NB4 (cell line): ENCODE data around the gene HAGHL.
A peak's percentile ranks its signal among the peaks of the same experiment; 100 is the strongest.

Source experiments
- DNase-seq: peaks from one replicate; pipeline ENCODE4 v3.0.0; 2010; ENCODE audit warnings: low read depth
- H3K4me3 ChIP-seq: one replicate; pipeline ENCODE4 v1.5.1; 2011; ENCODE audit warnings: mild to moderate bottlenecking, low read depth, low read length, moderate library complexity
- CTCF ChIP-seq: IDR thresholded peaks from one replicate; pipeline ENCODE4 v1.5.1; 2012; ENCODE audit warnings: low read depth, low read length
- MAX ChIP-seq: IDR thresholded peaks from 2 replicates; pipeline ENCODE4 v1.6.1; 2011; ENCODE audit warnings: low read depth, low read length
- MYC ChIP-seq: IDR thresholded peaks from 2 replicates; pipeline ENCODE4 v1.6.1; 2011; ENCODE audit warnings: low read depth, low read length
- POLR2A ChIP-seq: IDR thresholded peaks from 2 replicates; pipeline ENCODE4 v1.6.1; 2011; ENCODE audit warnings: mild to moderate bottlenecking; ENCODE audit not compliant: insufficient read length; ENCODE audit errors: extremely low read depth

HAGHL gene

GRCh38 chr16:703406-703805, 23.5 kb upstream of the HAGHL start:
- no peak overlapping the region for H3K4me3 ChIP-seq
- TF ChIP-seq CTCF (peak; percentile 0), MAX (no peak)
- no peak for DNase-seq

- H3K4me3 ChIP-seq = no peak overlapping the region
- TF ChIP-seq MAX = no peak
- no peak for TF ChIP-seq POLR2A
- TF ChIP-seq MYC = no peak
- no peak for TF ChIP-seq CTCF
- DNase-seq = no peak
Observed at GRCh38 chr16:704047-704446, 22.9 kb upstream of the HAGHL start.

GRCh38 chr16:704552-705380, 22.1 kb upstream of the HAGHL start:
- H3K4me3 ChIP-seq = no peak overlapping the region
- TF ChIP-seq POLR2A (no peak), MAX (no peak), MYC (no peak), CTCF (no peak)
- DNase-seq = no peak

GRCh38 chr16:705431-706188, 21.3 kb upstream of the HAGHL start, which contains the start of gene FBXL16:
FBXL16 (minus strand) TSS chr16:705801; CDS start chr16:697405, 8,396 bp downstream.
- DNase-seq = no peak
- H3K4me3 ChIP-seq = no peak within 1 kb of the TSS
- TF ChIP-seq MAX (no peak), MYC (no peak), POLR2A (no peak), CTCF (no peak)

GRCh38 chr16:706189-707061, 20.5 kb upstream of the HAGHL start:
- H3K4me3 ChIP-seq = no peak overlapping the region
- TF ChIP-seq MYC (no peak), MAX (no peak), POLR2A (no peak), CTCF (no peak)
- no peak for DNase-seq
